Endodermal cell (in vitro differentiated cells): ENCODE data around the gene CCDC9B. TPM values are rescaled to one million over a fixed set of nuclear protein-coding genes. Genes with fewer than 3 reads are reported as not detected.

Experiments
- DNase-seq: peaks from one replicate; pipeline ENCODE4 v3.0.0-alpha.2; 2017
- H3K27ac ChIP-seq: 2 replicates; pipeline ENCODE4 v1.5.1; 2013; ENCODE audit warnings: mild to moderate bottlenecking, low read depth, low read length, moderate library complexity
- H3K27me3 ChIP-seq: 2 replicates; pipeline ENCODE4 v1.6.1; 2013; ENCODE audit warnings: mild to moderate bottlenecking, low read length, moderate library complexity; ENCODE audit not compliant: insufficient read depth, control insufficient read depth, poor library complexity, severe bottlenecking
- H3K36me3 ChIP-seq: 2 replicates; pipeline ENCODE4 v1.7.0; 2013; ENCODE audit warnings: mild to moderate bottlenecking, low read length, moderate library complexity; ENCODE audit not compliant: control insufficient read depth, insufficient read depth
- H3K4me1 ChIP-seq: one replicate; pipeline ENCODE4 v1.7.0; 2013; ENCODE audit warnings: low read length; ENCODE audit not compliant: control insufficient read depth, insufficient read depth
- H3K4me3 ChIP-seq: 2 replicates; pipeline ENCODE4 v1.5.1; 2013; ENCODE audit warnings: mild to moderate bottlenecking, low read length, moderate library complexity
- H3K9ac ChIP-seq: 2 replicates; pipeline ENCODE4 v1.6.1; 2013; ENCODE audit warnings: mild to moderate bottlenecking, low read length, moderate library complexity; ENCODE audit not compliant: poor library complexity, severe bottlenecking; ENCODE audit errors: extremely low read depth
- H3K9me3 ChIP-seq: 2 replicates; pipeline ENCODE4 v1.6.1; 2013; ENCODE audit warnings: mild to moderate bottlenecking, low read length, moderate library complexity; ENCODE audit not compliant: control insufficient read depth
- H3K27ac Mint-ChIP-seq: 2 replicates; pipeline ENCODE4 v1.8.0; 2020; ENCODE audit warnings: mixed read lengths
- H3K27me3 Mint-ChIP-seq: 2 replicates; pipeline ENCODE4 v1.8.0; 2021; ENCODE audit warnings: mild to moderate bottlenecking, mixed read lengths; ENCODE audit not compliant: insufficient read depth
- H3K36me3 Mint-ChIP-seq: 2 replicates; pipeline ENCODE4 v1.8.0; 2020; ENCODE audit warnings: low read depth, mixed read lengths
- H3K4me1 Mint-ChIP-seq: 2 replicates; pipeline ENCODE4 v1.8.0; 2020; ENCODE audit warnings: mixed read lengths
- H3K4me3 Mint-ChIP-seq: 2 replicates; pipeline ENCODE4 v1.8.0; 2020; ENCODE audit warnings: mild to moderate bottlenecking, moderate library complexity, mixed read lengths
- H3K9me3 Mint-ChIP-seq: 2 replicates; pipeline ENCODE4 v1.8.0; 2020; ENCODE audit warnings: mild to moderate bottlenecking, mixed read lengths
- WGBS, 2 experiments: methylation state at CpG; one replicate each; pipeline versions ENCODE4 v1.1.5 to v1.1.7; 2013; ENCODE audit warnings: missing lambda C conversion rate in 2 of 2, mixed read lengths in 1 of 2; ENCODE audit not compliant: insufficient coverage in 1 of 2, insufficient read length in 1 of 2; 5-methylcytosine and 5-hydroxymethylcytosine counted together
- long read RNA-seq, 4 experiments: library from polyadenylated mRNA in 2 of 4; library from RNA in 1 of 4; library from capped mRNA in 1 of 4; stranded (forward) in 3 of 4; unstranded in 1 of 4; transcript quantifications; one replicate each; pipeline ENCODE4 v2.0.0, GENCODE V29; 2020 to 2021; ENCODE audit warnings: inconsistent platforms in 1 of 4
- polyA plus RNA-seq, 2 experiments: library from polyadenylated mRNA; stranded (reverse); fragments of 50-300 nt; gene quantifications; one replicate each; pipeline ENCODE4 v1.2.3, GENCODE V29; 2013
- total RNA-seq, 2 donors: library from RNA; stranded (reverse); fragmentation: NEBNext Ultra II Directional in 1 of 2; extraction: Animal tissue kit (Norgen Biotek cat#: 25700) in 1 of 2; gene quantifications; 2 replicates in 1 of 2; 3 replicates in 1 of 2; pipeline ENCODE4 v1.2.1, GENCODE V29; 2021
- TF ChIP-seq, protein P1 (sequence below): fragments of 200-600 bp; sonication (generic); conservative IDR thresholded peaks from 2 replicates; pipeline ENCODE4 v1.5.0; 2021; ENCODE audit warnings: antibody characterized with exemption, mild to moderate bottlenecking

The CCDC9B gene
- total RNA-seq = under 1 TPM; 0.15 to 0.42 TPM
- 0.57 TPM for polyA plus RNA-seq (2013, experiment 1 of 2)
- polyA plus RNA-seq (2013, experiment 2 of 2) = 0.12 TPM
- long read RNA-seq, experiment 1 = 0 reads
- long read RNA-seq, experiment 2 = 0 reads
- long read RNA-seq, experiment 3 = 0 reads
- long read RNA-seq, experiment 4 = 0 reads

DNA sequence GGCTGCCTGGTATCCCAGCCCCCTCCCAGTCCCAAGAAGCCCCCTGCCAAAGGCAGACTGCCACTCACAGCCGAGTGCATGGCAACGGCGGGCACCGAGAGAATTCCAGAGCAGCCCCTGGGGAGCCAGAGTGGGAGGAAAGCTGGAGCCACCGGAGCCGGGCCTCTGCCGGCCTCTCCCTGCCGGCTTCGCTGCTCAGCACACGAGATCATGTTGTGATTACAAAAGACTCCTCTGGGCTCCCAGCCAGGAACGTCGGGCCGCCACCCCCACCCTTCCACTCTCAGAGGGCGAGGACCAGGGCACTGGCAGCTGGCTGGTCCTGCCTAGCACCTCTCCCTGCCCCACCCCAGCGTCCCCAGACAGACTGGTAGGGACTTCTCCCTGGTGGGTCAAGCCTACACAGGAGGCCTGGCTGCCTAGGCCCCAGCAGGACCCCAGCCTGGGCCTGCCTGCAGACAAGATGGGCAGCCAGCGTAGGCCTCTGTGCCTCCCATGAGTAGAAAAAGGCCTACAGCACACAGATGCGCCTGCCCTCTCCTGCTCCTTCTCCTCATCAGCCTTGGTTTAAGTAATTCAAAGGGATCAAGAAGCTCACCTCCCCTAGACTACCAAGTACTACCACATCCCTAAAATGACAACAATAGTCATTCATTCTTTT is at the start of gene CCDC9B:
CCDC9B (minus strand) TSS at position 200 of the 661 bp plus-strand sequence; CDS start at position 80, 120 bp downstream.
- H3K4me1 Mint-ChIP-seq = peaks cover 7% of the 10 kb centered on the region
- TF ChIP-seq, protein P1, sequence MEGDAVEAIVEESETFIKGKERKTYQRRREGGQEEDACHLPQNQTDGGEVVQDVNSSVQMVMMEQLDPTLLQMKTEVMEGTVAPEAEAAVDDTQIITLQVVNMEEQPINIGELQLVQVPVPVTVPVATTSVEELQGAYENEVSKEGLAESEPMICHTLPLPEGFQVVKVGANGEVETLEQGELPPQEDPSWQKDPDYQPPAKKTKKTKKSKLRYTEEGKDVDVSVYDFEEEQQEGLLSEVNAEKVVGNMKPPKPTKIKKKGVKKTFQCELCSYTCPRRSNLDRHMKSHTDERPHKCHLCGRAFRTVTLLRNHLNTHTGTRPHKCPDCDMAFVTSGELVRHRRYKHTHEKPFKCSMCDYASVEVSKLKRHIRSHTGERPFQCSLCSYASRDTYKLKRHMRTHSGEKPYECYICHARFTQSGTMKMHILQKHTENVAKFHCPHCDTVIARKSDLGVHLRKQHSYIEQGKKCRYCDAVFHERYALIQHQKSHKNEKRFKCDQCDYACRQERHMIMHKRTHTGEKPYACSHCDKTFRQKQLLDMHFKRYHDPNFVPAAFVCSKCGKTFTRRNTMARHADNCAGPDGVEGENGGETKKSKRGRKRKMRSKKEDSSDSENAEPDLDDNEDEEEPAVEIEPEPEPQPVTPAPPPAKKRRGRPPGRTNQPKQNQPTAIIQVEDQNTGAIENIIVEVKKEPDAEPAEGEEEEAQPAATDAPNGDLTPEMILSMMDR = no peak
- no peak within 1 kb of the TSS for H3K27ac Mint-ChIP-seq
- peaks cover 8% of the 10 kb centered on the region for H3K27me3 Mint-ChIP-seq
- no peaks in the 10 kb centered on the region for H3K36me3 Mint-ChIP-seq
- no peak for DNase-seq
- 79 to 100% methylated on average over 2 to 17 of the region's 17 CpGs for WGBS, 2 experiments
- Histone ChIP-seq H3K9ac (no peak within 1 kb of the TSS), H3K27ac (no peak within 1 kb of the TSS), H3K4me1 (no peaks in the 10 kb centered on the region), H3K36me3 (no peaks in the 10 kb centered on the region), H3K4me3 (no peak within 1 kb of the TSS), H3K9me3 (no peaks in the 10 kb centered on the region), H3K27me3 (no peaks in the 10 kb centered on the region)
- H3K9me3 Mint-ChIP-seq = no peaks in the 10 kb centered on the region
- no peak within 1 kb of the TSS for H3K4me3 Mint-ChIP-seq

DNA sequence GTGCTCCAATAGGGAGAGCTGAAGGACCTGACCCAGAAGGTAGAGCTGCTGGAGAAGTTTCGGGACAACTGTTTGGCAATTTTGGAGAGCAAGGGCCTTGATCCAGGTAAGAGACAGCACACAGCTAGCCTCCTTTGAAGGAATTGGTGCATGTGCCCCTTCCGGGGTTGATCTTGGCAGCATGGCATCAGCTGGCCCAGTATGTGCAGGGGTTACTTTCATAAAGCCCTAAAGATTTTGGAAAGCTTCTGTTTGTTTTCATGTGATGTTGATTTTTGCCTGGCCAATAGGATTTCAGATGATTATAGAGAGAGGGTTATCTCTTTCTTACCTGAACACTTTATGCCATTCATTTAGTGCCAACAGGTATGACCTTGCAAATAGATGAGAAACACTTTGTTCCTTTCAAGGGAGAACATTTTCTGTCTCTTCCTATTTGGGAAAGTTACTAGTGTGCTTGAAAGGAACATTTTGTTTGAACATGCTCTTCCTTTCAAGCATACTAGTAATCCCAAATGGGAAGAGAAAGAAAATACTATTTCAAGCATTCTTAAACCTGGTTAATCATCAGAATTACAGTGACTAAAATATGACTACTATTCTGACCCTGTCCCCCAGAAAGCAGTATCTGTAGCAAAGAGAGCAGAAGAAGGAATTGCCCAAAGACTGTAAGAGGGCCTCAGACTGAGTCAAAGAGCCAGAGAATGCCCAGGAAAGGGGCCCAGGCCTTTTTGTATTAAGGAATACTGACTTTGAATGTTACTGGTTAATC is 49.3 kb upstream of the CCDC9B start:
- peaks cover 4% of the 10 kb centered on the region for H3K4me1 Mint-ChIP-seq
- H3K9me3 ChIP-seq = peaks cover 24% of the 10 kb centered on the region
- no peak overlapping the region for H3K4me3 Mint-ChIP-seq
- H3K9me3 Mint-ChIP-seq = peaks cover 17% of the 10 kb centered on the region
- TF ChIP-seq, protein P1 = no peak
- H3K27ac Mint-ChIP-seq = no peak overlapping the region
- 93 to 100% methylated on average over 2 of the region's 2 CpGs for WGBS, 2 experiments
- H3K4me1 ChIP-seq = no peaks in the 10 kb centered on the region
- no peaks in the 10 kb centered on the region for H3K27me3 ChIP-seq
- H3K9ac ChIP-seq = no peak overlapping the region
- H3K36me3 ChIP-seq = peaks cover 82% of the 10 kb centered on the region
- no peak overlapping the region for H3K27ac ChIP-seq
- no peak overlapping the region for H3K4me3 ChIP-seq
- no peak for DNase-seq
- H3K36me3 Mint-ChIP-seq = peaks cover 83% of the 10 kb centered on the region
- no peaks in the 10 kb centered on the region for H3K27me3 Mint-ChIP-seq

DNA sequence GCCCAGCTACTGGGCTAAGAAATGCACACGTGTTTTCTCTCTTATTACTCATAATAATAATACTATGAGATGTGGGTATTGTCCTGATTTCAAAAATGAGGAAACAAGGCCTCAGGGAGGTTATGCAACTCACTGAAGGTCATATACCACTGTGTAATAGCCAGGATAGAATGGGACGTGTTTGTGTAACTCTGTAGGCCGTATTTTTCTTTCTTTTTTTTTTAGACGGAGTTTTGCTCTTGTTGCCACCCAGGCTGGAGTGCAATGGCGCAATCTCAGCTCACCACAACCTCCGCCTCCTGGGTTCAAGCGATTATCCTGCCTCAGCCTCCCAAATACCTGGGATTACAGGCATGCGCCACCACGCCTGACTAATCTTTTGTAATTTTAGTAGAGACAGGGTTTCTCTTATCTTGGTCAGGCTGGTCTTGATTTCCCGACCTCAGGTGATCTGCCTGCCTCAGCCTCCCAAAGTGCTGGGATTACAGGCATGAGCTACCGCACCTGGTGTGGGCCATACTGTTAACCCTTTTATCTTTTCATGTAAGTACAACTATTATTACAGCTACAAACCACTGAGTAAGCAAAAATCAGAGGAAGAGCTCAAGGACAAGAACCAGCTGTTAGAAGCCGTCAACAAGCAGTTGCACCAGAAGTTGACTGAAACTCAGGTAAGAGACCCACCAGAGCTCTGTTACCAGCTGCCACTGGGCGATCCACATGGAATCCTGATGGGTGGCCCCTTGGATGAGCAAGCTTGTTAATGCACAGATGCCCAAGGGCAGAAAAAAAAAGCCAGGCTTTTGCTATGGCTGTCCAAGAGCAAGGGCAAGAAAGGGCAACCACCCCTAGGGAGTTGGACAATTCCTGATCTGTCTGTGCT is 48.4 kb upstream of the CCDC9B start:
- Histone ChIP-seq H3K27ac (no peak overlapping the region), H3K4me3 (no peak overlapping the region), H3K9ac (no peak overlapping the region), H3K36me3 (peaks cover 82% of the 10 kb centered on the region), H3K27me3 (no peaks in the 10 kb centered on the region), H3K9me3 (peaks cover 24% of the 10 kb centered on the region), H3K4me1 (no peaks in the 10 kb centered on the region)
- H3K4me3 Mint-ChIP-seq = no peak overlapping the region
- TF ChIP-seq, protein P1 = no peak
- H3K4me1 Mint-ChIP-seq = peaks cover 9% of the 10 kb centered on the region
- DNase-seq = no peak
- H3K27me3 Mint-ChIP-seq = no peaks in the 10 kb centered on the region
- no peak overlapping the region for H3K27ac Mint-ChIP-seq
- WGBS, 2 experiments = 95 to 96% methylated on average over 11 to 12 of the region's 13 CpGs
- H3K9me3 Mint-ChIP-seq = peaks cover 17% of the 10 kb centered on the region
- H3K36me3 Mint-ChIP-seq = peaks cover 87% of the 10 kb centered on the region
